GM12891 (cell line): Measurements from ENCODE around the gene GJD2.

Experiments used
- PAX5 ChIP-seq: IDR thresholded peaks from 2 replicates; pipeline ENCODE4 v1.6.1; 2011; ENCODE audit warnings: low read length, moderate library complexity, mild to moderate bottlenecking; ENCODE audit not compliant: insufficient read depth, severe bottlenecking
- POLR2A ChIP-seq: IDR thresholded peaks from 2 replicates; pipeline ENCODE4 v1.6.1; 2011; ENCODE audit warnings: low read depth, low read length, control low read depth
- POLR2AphosphoS5 ChIP-seq: IDR thresholded peaks from 2 replicates; pipeline ENCODE4 v1.6.1; 2011; ENCODE audit warnings: low read depth, low read length, control low read depth
- POU2F2 ChIP-seq: IDR thresholded peaks from 2 replicates; pipeline ENCODE4 v1.6.1; 2011; ENCODE audit warnings: low read depth, mild to moderate bottlenecking, control low read depth, low read length, moderate library complexity
- SPI1 ChIP-seq: IDR thresholded peaks from 2 replicates; pipeline ENCODE4 v1.6.1; 2011; ENCODE audit warnings: low read depth, low read length, control low read depth
- TAF1 ChIP-seq: IDR thresholded peaks from 2 replicates; pipeline ENCODE4 v1.6.1; 2011; ENCODE audit warnings: low read depth, low read length, control low read depth

DNA sequence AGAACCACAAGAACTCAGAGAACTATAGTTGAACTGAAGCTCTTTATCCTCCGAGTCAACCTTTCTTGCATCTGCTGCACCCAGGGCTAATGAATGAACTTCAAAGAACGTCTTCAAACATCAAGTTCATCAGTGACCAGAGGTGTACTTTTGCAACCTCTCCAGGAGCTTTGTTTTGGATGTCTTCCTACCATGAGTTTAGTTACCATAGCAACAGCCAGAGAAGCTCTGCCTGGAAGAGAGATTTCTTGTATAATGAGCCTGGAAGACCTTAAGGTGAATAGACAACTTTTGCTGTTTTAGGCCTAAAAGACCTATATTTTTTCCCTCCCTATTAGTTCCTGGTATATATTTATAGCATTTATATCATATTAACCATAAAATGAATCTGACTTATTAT, 31.4 kb upstream of the GJD2 start:
- TF ChIP-seq POLR2A (no peak), POU2F2 (no peak), TAF1 (no peak), PAX5 (no peak), POLR2AphosphoS5 (no peak), SPI1 (no peak)
